Gastrocnemius medialis (tissue), 4 donors: ENCODE data around the gene ETHE1. TPM values are rescaled to one million over a fixed set of nuclear protein-coding genes. Genes with fewer than 3 reads are reported as not detected.

Source experiments
- ATAC-seq, 2 donors: fragments of 150-250 bp; one replicate each; pipeline ENCODE4 v1.9.1; 2016
- DNase-seq, 2 donors: peaks; one replicate each; pipeline ENCODE4 v3.0.0-alpha.2; 2019
- H3K27ac ChIP-seq, 4 donors: fragments of 200-600 bp; sonication (generic); 1 replicate in 1 of 4; 2 replicates in 3 of 4; pipeline ENCODE4 v1.5.1; 2016 to 2018; ENCODE audit warnings: mild to moderate bottlenecking in 2 of 4, moderate library complexity in 1 of 4
- H3K27me3 ChIP-seq, 3 donors: fragments of 200-600 bp; sonication (generic) in 2 of 3; 1 replicate in 1 of 3; 2 replicates in 2 of 3; pipeline versions ENCODE4 v1.5.1 to v1.6.0; 2016 to 2019; ENCODE audit warnings: mild to moderate bottlenecking in 1 of 3, moderate library complexity in 1 of 3
- H3K36me3 ChIP-seq, 2 donors: fragments of 200-600 bp; sonication (generic) in 1 of 2; one replicate each; pipeline ENCODE4 v1.5.1; 2017 to 2018
- H3K4me1 ChIP-seq, 2 donors: fragments of 200-600 bp; sonication (generic) in 1 of 2; one replicate each; pipeline ENCODE4 v1.5.1; 2016 to 2017; ENCODE audit warnings: mild to moderate bottlenecking in 2 of 2
- H3K4me3 ChIP-seq, 4 donors: fragments of 200-600 bp; sonication (generic) in 3 of 4; 1 replicate in 1 of 4; 2 replicates in 3 of 4; pipeline ENCODE4 v1.5.1; 2016 to 2019; ENCODE audit warnings: mild to moderate bottlenecking in 2 of 4
- H3K9me3 ChIP-seq, 3 donors: fragments of 200-600 bp; sonication (generic) in 2 of 3; 1 replicate in 1 of 3; 2 replicates in 2 of 3; pipeline ENCODE4 v1.5.1; 2016 to 2019
- POLR2A ChIP-seq, 2 donors: fragments of 450-650 bp; IDR thresholded peaks; one replicate each; pipeline ENCODE4 v1.6.1; 2017; ENCODE audit warnings: antibody characterized with exemption in 2 of 2, mild to moderate bottlenecking in 2 of 2, moderate library complexity in 2 of 2
- in situ Hi-C, 4 donors: fragments of 200-750 bp; cut with MboI; loops; one replicate each; pipeline versions ENCODE4 v1.15.0 to v1.8.0; 2017; ENCODE audit warnings: low sequenced_read_pairs in 4 of 4
- intact Hi-C: fragments of 100-400 bp; cut with DNase I; formaldehyde crosslinking; loops from one replicate; pipeline ENCODE4 v1.15.1; 2023; ENCODE audit warnings: low total_unique reads
- total RNA-seq, 4 donors: library from RNA; depleted of rRNA; stranded (reverse); fragments of >200 nt; gene quantifications; one replicate each; pipeline versions ENCODE4 v1.1.0 to v1.2.3, GENCODE V29; 2016
- TF ChIP-seq, protein P1 (sequence below), 5 experiments: fragments of 450-650 bp in 3 of 5; fragments of 200-600 bp in 2 of 5; sonication (generic) in 2 of 5; IDR thresholded peaks in 4 of 5; conservative IDR thresholded peaks in 1 of 5; 1 replicate in 4 of 5; 2 replicates in 1 of 5; pipeline ENCODE4 v1.5.1; 2016 to 2019; ENCODE audit warnings: antibody characterized with exemption in 5 of 5, mild to moderate bottlenecking in 3 of 5, moderate library complexity in 3 of 5

Gene ETHE1
- total RNA-seq, 4 donors from 2014 or later, result 18.6 to 34.8 (median 29.2) TPM

DNA sequence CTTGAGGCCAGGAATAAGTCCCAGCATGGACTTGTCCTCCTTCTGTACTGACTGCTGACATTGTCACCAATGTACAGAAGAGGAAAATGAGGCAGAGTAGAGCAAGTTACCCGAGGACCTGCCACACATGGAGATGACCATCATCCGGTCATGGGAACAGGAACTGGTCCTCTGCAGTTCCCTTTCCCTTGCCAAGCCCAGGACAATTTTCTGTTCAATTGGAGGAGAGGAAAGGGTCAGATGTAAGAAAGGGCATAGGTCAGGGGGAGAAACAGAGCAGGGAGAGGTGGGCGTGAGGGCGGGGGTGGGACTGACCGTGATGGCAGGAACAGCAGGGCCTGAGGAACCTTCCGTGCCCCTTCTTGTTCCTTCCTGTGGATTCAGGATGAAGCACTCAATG, 41.0 kb downstream of the ETHE1 start:
- Histone ChIP-seq H3K27me3 (no peaks in the 10 kb centered on the region), H3K4me3 (no peak overlapping the region), H3K9me3 (no peaks in the 10 kb centered on the region), H3K27ac (no peak overlapping the region), H3K4me1 (no peaks in the 10 kb centered on the region), H3K36me3 (no peaks in the 10 kb centered on the region)
- no peak for ATAC-seq
- DNase-seq, result no peak
- in situ Hi-C loops (no loop called here), intact Hi-C loops (no loop called here)
- no peak for TF ChIP-seq POLR2A (IDR thresholded peaks at IDR 0.05)
- TF ChIP-seq, protein P1, sequence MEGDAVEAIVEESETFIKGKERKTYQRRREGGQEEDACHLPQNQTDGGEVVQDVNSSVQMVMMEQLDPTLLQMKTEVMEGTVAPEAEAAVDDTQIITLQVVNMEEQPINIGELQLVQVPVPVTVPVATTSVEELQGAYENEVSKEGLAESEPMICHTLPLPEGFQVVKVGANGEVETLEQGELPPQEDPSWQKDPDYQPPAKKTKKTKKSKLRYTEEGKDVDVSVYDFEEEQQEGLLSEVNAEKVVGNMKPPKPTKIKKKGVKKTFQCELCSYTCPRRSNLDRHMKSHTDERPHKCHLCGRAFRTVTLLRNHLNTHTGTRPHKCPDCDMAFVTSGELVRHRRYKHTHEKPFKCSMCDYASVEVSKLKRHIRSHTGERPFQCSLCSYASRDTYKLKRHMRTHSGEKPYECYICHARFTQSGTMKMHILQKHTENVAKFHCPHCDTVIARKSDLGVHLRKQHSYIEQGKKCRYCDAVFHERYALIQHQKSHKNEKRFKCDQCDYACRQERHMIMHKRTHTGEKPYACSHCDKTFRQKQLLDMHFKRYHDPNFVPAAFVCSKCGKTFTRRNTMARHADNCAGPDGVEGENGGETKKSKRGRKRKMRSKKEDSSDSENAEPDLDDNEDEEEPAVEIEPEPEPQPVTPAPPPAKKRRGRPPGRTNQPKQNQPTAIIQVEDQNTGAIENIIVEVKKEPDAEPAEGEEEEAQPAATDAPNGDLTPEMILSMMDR (IDR thresholded peaks at IDR 0.05 in 4 of 5, conservative IDR thresholded peaks at IDR 0.05 in 1 of 5), result no peak

DNA sequence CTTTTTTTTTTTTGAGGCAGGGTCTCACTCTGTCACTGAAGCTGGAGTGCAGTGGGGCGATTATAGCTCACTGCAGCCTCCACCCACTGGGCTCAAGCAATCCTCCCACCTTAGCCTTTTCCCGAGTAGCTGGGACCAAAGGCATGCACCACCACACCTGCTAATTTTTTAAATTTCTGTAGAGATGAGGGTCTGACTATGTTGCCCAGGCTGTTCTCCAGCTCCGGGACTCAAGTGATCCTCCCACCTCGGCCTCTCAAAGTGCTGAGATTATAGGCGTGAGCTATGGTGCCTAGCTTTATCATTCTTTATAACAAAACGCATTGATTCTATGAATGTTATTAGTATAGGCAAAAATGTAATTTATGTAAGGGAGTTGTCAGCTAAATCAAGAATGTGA, 43.7 kb downstream of the ETHE1 start:
- DNase-seq, result no peak
- H3K36me3 ChIP-seq, result no peaks in the 10 kb centered on the region
- intact Hi-C loops, result no loop called here
- no peak for ATAC-seq
- no peaks in the 10 kb centered on the region for H3K4me1 ChIP-seq
- no peak overlapping the region for H3K4me3 ChIP-seq
- no peak overlapping the region for H3K27ac ChIP-seq
- H3K9me3 ChIP-seq, result no peaks in the 10 kb centered on the region
- no peak for TF ChIP-seq POLR2A (IDR thresholded peaks at IDR 0.05)
- TF ChIP-seq, protein P1 (IDR thresholded peaks at IDR 0.05 in 4 of 5, conservative IDR thresholded peaks at IDR 0.05 in 1 of 5), result no peak
- no peaks in the 10 kb centered on the region for H3K27me3 ChIP-seq
- in situ Hi-C loops, result no loop called here

DNA sequence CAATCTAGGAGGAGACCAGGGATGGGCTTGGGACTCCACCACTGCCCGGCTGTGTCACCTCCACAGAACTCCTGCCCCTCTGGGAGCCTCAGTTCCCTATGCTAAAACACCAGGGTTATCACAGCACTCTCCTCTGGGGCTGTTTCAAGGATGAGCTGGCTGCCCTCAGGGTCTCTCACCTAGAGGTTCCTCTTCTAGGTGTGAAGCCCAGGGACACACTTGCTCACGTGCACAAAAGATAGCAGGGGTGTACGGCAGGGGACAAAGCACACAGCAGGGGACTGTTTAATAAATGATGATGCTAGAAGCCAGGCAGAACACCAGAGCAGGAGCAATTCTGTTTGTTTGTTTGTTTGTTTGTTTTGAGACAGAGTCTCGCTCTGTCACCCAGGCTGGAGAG, 44.8 kb downstream of the ETHE1 start:
- TF ChIP-seq POLR2A (IDR thresholded peaks at IDR 0.05), result no peak
- TF ChIP-seq, protein P1 (IDR thresholded peaks at IDR 0.05 in 4 of 5, conservative IDR thresholded peaks at IDR 0.05 in 1 of 5), result no peak
- Histone ChIP-seq H3K4me3 (no peak overlapping the region), H3K4me1 (no peaks in the 10 kb centered on the region), H3K9me3 (no peaks in the 10 kb centered on the region), H3K27ac (no peak overlapping the region), H3K36me3 (no peaks in the 10 kb centered on the region), H3K27me3 (no peaks in the 10 kb centered on the region)
- DNase-seq, result no peak
- in situ Hi-C loops, result no loop called here
- intact Hi-C loops, result no loop called here
- ATAC-seq, result no peak

DNA sequence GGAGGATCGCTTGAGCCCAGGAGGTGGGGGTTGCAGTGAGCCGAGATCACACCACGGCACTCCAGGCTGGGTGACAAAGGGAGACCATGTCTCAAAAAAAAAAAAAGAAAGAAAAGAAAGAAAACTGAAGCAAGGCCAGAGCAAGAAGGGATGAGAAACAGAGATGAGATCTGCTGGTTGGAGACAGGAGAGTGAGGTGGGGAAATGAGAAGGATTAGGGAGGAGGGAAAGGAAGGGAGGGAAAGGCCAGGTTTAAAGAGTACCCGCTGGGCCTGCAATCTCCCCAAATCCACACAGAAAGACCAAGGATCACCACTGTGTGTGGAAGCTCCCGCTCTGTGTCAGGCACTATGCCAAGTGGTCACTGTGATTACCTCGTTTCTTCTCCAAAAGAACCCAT, 45.3 kb downstream of the ETHE1 start:
- no peak for TF ChIP-seq POLR2A (IDR thresholded peaks at IDR 0.05)
- TF ChIP-seq, protein P1 (IDR thresholded peaks at IDR 0.05 in 4 of 5, conservative IDR thresholded peaks at IDR 0.05 in 1 of 5), result no peak
- intact Hi-C loops (no loop called here), in situ Hi-C loops (no loop called here)
- no peaks in the 10 kb centered on the region for H3K9me3 ChIP-seq
- no peaks in the 10 kb centered on the region for H3K27me3 ChIP-seq
- no peak overlapping the region for H3K27ac ChIP-seq
- ATAC-seq (no peak), DNase-seq (no peak)
- H3K4me1 ChIP-seq, result no peaks in the 10 kb centered on the region
- H3K36me3 ChIP-seq, result no peaks in the 10 kb centered on the region
- H3K4me3 ChIP-seq, result no peak overlapping the region

DNA sequence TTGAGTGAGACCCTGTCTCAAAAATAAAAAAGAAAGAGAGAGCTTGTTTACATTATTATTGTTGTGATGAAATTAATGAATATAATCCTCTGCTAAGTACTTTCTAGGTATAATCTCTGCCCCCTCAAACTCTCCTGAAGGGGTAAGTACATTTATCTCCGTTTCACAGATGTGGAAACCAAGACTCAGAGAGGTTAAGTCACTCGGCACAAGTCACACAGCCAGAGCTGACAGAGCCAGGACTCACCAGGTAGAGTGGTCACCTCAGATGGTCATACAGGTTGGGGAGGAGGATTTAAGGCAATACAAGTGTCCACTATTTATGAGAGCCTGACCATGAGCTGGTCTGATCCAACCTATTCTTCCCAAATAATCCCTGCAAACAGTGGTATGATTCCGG, 46.4 kb downstream of the ETHE1 start:
- no peak for ATAC-seq
- Histone ChIP-seq H3K27ac (no peak overlapping the region), H3K4me3 (no peak overlapping the region), H3K4me1 (no peaks in the 10 kb centered on the region), H3K36me3 (no peaks in the 10 kb centered on the region), H3K9me3 (no peaks in the 10 kb centered on the region), H3K27me3 (no peaks in the 10 kb centered on the region)
- in situ Hi-C loops (no loop called here), intact Hi-C loops (no loop called here)
- TF ChIP-seq, protein P1 (IDR thresholded peaks at IDR 0.05 in 4 of 5, conservative IDR thresholded peaks at IDR 0.05 in 1 of 5), result no peak
- no peak for TF ChIP-seq POLR2A (IDR thresholded peaks at IDR 0.05)
- DNase-seq, result no peak
